ENCODE results near the gene SHISA6.

GRCh38 chr17:11221721-11222120 lies 19.3 kb upstream of the SHISA6 start:
- TF ChIP-seq POLR2A (IDR thresholded peaks at IDR 0.05) (no peak), CTCF (IDR thresholded peaks at IDR 0.05) (no peak)

Measured in thyroid gland (tissue), 4 donors.